HG02981 (cell line): ENCODE results near the gene RHBDF2.

ENCODE experiments used
- ATAC-seq: cut with Tn5 transposase; IDR thresholded peaks from one replicate; pipeline ENCODE4 v1.9.1; 2021; ENCODE audit warnings: mild to moderate bottlenecking, moderate library complexity; ENCODE audit not compliant: unreplicated experiment

RHBDF2 gene

GRCh38 chr17:76441686-76442340 lies 59.4 kb downstream of the RHBDF2 start:
- ATAC-seq, result no peak

- ATAC-seq, result no peak
Observed at GRCh38 chr17:76440751-76441362, 60.4 kb downstream of the RHBDF2 start.

- ATAC-seq, result no peak
Observed at GRCh38 chr17:76439314-76439928, 61.8 kb downstream of the RHBDF2 start.

- ATAC-seq, result no peak
Observed at GRCh38 chr17:76438906-76439305, 62.3 kb downstream of the RHBDF2 start.

GRCh38 chr17:76437467-76438402 lies 63.5 kb downstream of the RHBDF2 start:
- no peak for ATAC-seq

- no peak for ATAC-seq
Observed at GRCh38 chr17:76435751-76436150, 65.5 kb downstream of the RHBDF2 start.

GRCh38 chr17:76434870-76435269 lies 66.4 kb downstream of the RHBDF2 start:
- ATAC-seq, result no peak

- ATAC-seq, result no peak
Observed at GRCh38 chr17:76433693-76434092, 67.5 kb downstream of the RHBDF2 start.

GRCh38 chr17:76432712-76433336 lies 68.4 kb downstream of the RHBDF2 start:
- no peak for ATAC-seq

- ATAC-seq, result no peak
Observed at GRCh38 chr17:76432004-76432403, 69.2 kb downstream of the RHBDF2 start.

GRCh38 chr17:76431509-76431908 lies 69.7 kb downstream of the RHBDF2 start:
- ATAC-seq, result no peak

GRCh38 chr17:76428511-76428910 lies 72.7 kb downstream of the RHBDF2 start:
- no peak for ATAC-seq

GRCh38 chr17:76427501-76428231 lies 73.6 kb downstream of the RHBDF2 start:
- no peak for ATAC-seq

- no peak for ATAC-seq
Observed at GRCh38 chr17:76426853-76427252, 74.4 kb downstream of the RHBDF2 start.

GRCh38 chr17:76422860-76423259 lies 78.4 kb downstream of the RHBDF2 start:
- no peak for ATAC-seq

- no peak for ATAC-seq
Observed at GRCh38 chr17:76422406-76422805, 78.8 kb downstream of the RHBDF2 start.

GRCh38 chr17:76421044-76421407 lies 80.2 kb downstream of the RHBDF2 start:
- no peak for ATAC-seq
